Measurements from ENCODE around the gene MLXIP. TPM values are rescaled to one million over a fixed set of nuclear protein-coding genes. Genes with fewer than 3 reads are reported as not detected.

The MLXIP gene
- total and polyA plus RNA-seq, 2 of the 4 experiments (the other 2 are of a cell fraction): 2.7 to 10.8 TPM

GRCh38 chr12:122058549-122059149 lies 19.9 kb upstream of the MLXIP start:
- WGBS, 2 experiments (ENCODE audit: extremely low coverage in 2 of 2, insufficient read length in 1 of 2): 83% methylated on average over 1 of the region's 11 CpGs; no CpG with 5 or more reads in 1 of the 2 experiments
- Histone ChIP-seq H2BK15ac (ENCODE audit: low read depth, low read length) (no peak overlapping the region), H3K9me1 (ENCODE audit: insufficient read depth, low read length) (peaks cover 5% of the 10 kb centered on the region), H3K9me3 (ENCODE audit: control insufficient read depth, insufficient read depth, low read length) (no peaks in the 10 kb centered on the region), H3K9ac (ENCODE audit: low read depth, low read length) (no peak overlapping the region), H2AFZ (replicated peaks; ENCODE audit: low read length, poor library complexity) (no peak overlapping the region), H3K79me1 (ENCODE audit: low read depth in 1 of 2, low read length in 2 of 2) (peaks cover 0 to 9% of the 10 kb centered on the region in 2 experiments; a peak in 2 of 4 replicates), H2AK9ac (replicated peaks; ENCODE audit: low read depth, low read length, poor library complexity) (no peak overlapping the region), H3K4me2 (ENCODE audit: low read depth, low read length) (no peak overlapping the region), H3K14ac (replicated peaks; ENCODE audit: low read depth, low read length) (no peak overlapping the region), H3K36me3 (ENCODE audit: control insufficient read depth, insufficient read depth, low read length) (peaks cover 9% of the 10 kb centered on the region; the same call in 1 of the 2 replicates), H4K91ac (ENCODE audit: insufficient read depth, low read depth, low read length) (no peak overlapping the region), H2AK5ac (ENCODE audit: low read depth, low read length) (no peak overlapping the region), H2BK120ac (ENCODE audit: low read depth, low read length) (no peak overlapping the region), H3K4me3 (ENCODE audit: insufficient read depth, low read depth, low read length) (no peak overlapping the region), H4K20me1 (ENCODE audit: insufficient read depth, low read length) (no peaks in the 10 kb centered on the region; the same call in 1 of the 2 replicates), H4K8ac (ENCODE audit: low read depth in 2 of 2, low read length in 2 of 2) (no peak overlapping the region), H3K27ac (ENCODE audit: insufficient read depth, low read length) (no peak overlapping the region), H3K4ac (ENCODE audit: low read depth, low read length) (no peak overlapping the region), H2BK5ac (ENCODE audit: low read depth, low read length, poor library complexity, severe bottlenecking) (no peak overlapping the region), H2BK20ac (ENCODE audit: low read depth, low read length) (no peak overlapping the region), H3K4me1 (ENCODE audit: control insufficient read depth, insufficient read depth, low read length) (peaks cover 17% of the 10 kb centered on the region), H3K18ac (ENCODE audit: low read depth, low read length) (no peak overlapping the region), H3K27me3 (ENCODE audit: control insufficient read depth, insufficient read depth, low read length) (no peaks in the 10 kb centered on the region), H3K23ac (ENCODE audit: low read depth, low read length) (no peak overlapping the region), H4K5ac (ENCODE audit: low read depth, low read length) (no peak overlapping the region), H3K56ac (ENCODE audit: extremely low read depth, insufficient read depth, low read length) (no peak overlapping the region)
- dilution Hi-C loops (cut with HindIII; ENCODE audit: low sequenced_read_pairs, unreplicated experiment) (no loop called here), in situ Hi-C loops (cut with MboI; ENCODE audit: low sequenced_read_pairs) (loop anchor here (5.0 kb wide), 2 partner anchors 59 to 134 kb away; no protein-coding TSS in a partner anchor), intact Hi-C loops (cut with micrococcal nuclease) (no loop called here)
- no peak for DNase-seq
- ChIA-PET POLR2A (ENCODE audit: unreplicated experiment) (no interaction called here), CTCF (no interaction called here)
- ATAC-seq (ENCODE audit: low read depth): no peak
- TF ChIP-seq CEBPB (IDR thresholded peaks at IDR 0.05; ENCODE audit: low read depth, low read length) (no peak), FOS (IDR thresholded peaks at IDR 0.05; ENCODE audit: low read depth, low read length) (no peak), SMC3 (IDR thresholded peaks at IDR 0.05; ENCODE audit: low read depth, low read length) (no peak), RAD21 (IDR thresholded peaks at IDR 0.05; ENCODE audit: low read length) (no peak), MAFK (IDR thresholded peaks at IDR 0.05; ENCODE audit: low read depth, low read length) (no peak), CTCF (conservative IDR thresholded peaks at IDR 0.05; ENCODE audit: low read depth, low read length) (no peak), POLR2A (IDR thresholded peaks at IDR 0.05; ENCODE audit: low read depth, low read length) (no peak), BHLHE40 (IDR thresholded peaks at IDR 0.05; ENCODE audit: low read depth, low read length) (no peak), RFX5 (IDR thresholded peaks at IDR 0.05; ENCODE audit: low read depth, low read length) (no peak), MXI1 (IDR thresholded peaks at IDR 0.05; ENCODE audit: borderline replicate concordance, low read depth, low read length) (no peak), NFE2L2 (IDR thresholded peaks at IDR 0.05; ENCODE audit: low read depth, low read length) (no peak), RCOR1 (IDR thresholded peaks at IDR 0.05; ENCODE audit: insufficient replicate concordance, low read length) (no peak), CHD1 (IDR thresholded peaks at IDR 0.05; ENCODE audit: low read depth, low read length) (no peak), MAZ (IDR thresholded peaks at IDR 0.05; ENCODE audit: borderline replicate concordance, low read depth, low read length) (no peak)
- TF ChIP-seq, protein P1, sequence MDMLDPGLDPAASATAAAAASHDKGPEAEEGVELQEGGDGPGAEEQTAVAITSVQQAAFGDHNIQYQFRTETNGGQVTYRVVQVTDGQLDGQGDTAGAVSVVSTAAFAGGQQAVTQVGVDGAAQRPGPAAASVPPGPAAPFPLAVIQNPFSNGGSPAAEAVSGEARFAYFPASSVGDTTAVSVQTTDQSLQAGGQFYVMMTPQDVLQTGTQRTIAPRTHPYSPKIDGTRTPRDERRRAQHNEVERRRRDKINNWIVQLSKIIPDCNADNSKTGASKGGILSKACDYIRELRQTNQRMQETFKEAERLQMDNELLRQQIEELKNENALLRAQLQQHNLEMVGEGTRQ (IDR thresholded peaks at IDR 0.05; ENCODE audit: low read depth, low read length): no peak
- TF ChIP-seq, protein P2, sequence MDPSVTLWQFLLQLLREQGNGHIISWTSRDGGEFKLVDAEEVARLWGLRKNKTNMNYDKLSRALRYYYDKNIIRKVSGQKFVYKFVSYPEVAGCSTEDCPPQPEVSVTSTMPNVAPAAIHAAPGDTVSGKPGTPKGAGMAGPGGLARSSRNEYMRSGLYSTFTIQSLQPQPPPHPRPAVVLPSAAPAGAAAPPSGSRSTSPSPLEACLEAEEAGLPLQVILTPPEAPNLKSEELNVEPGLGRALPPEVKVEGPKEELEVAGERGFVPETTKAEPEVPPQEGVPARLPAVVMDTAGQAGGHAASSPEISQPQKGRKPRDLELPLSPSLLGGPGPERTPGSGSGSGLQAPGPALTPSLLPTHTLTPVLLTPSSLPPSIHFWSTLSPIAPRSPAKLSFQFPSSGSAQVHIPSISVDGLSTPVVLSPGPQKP (IDR thresholded peaks at IDR 0.05; ENCODE audit: borderline replicate concordance, low read depth, low read length): no peak
- no TSS peak for BruUV-seq (replicated peaks)

Data from IMR-90 (cell line).